Calu3 (cell line): Measurements from ENCODE around the gene LRRIQ4. TPM values are rescaled to one million over a fixed set of nuclear protein-coding genes. Genes with fewer than 3 reads are reported as not detected.

Experiments used
- BruUV-seq: library from RNA; stranded (reverse); fragments of 400-500 nt; replicated peaks from 2 replicates; lab custom pipeline; 2021; lab: Mats Ljungman, UMichigan
- CTCF ChIA-PET: fragments of 300-600 bp; sonication (Branson Sonifier 250); formaldehyde crosslinking; loops from one replicate; lab custom pipeline; 2022; ENCODE audit warnings: antibody characterized with exemption; lab: Charles Lee
- DNase-seq: peaks from one replicate; pipeline ENCODE4 v3.0.0; 2022
- H3K27ac Mint-ChIP-seq: one replicate; pipeline ENCODE4 v1.8.0; 2022; ENCODE audit warnings: mixed read lengths; ENCODE audit not compliant: unreplicated experiment
- H3K27me3 Mint-ChIP-seq: one replicate; pipeline ENCODE4 v1.8.0; 2022; ENCODE audit warnings: mixed read lengths; ENCODE audit not compliant: unreplicated experiment
- H3K36me3 Mint-ChIP-seq: one replicate; pipeline ENCODE4 v1.8.0; 2022; ENCODE audit warnings: mild to moderate bottlenecking, moderate library complexity, mixed read lengths; ENCODE audit not compliant: insufficient read depth, unreplicated experiment
- H3K4me1 Mint-ChIP-seq: one replicate; pipeline ENCODE4 v1.8.0; 2022; ENCODE audit warnings: mild to moderate bottlenecking, low read depth, mixed read lengths; ENCODE audit not compliant: unreplicated experiment
- H3K4me3 Mint-ChIP-seq: one replicate; pipeline ENCODE4 v1.8.0; 2022; ENCODE audit warnings: mild to moderate bottlenecking, low read depth, moderate library complexity, mixed read lengths; ENCODE audit not compliant: unreplicated experiment
- H3K9me3 Mint-ChIP-seq: one replicate; pipeline ENCODE4 v1.8.0; 2022; ENCODE audit warnings: low read depth, mixed read lengths; ENCODE audit not compliant: unreplicated experiment
- intact Hi-C: fragments of 100-400 bp; cut with micrococcal nuclease; formaldehyde crosslinking; loops from one replicate; pipeline ENCODE4 v1.10.0; 2022; ENCODE audit not compliant: unreplicated experiment
- total RNA-seq: library from RNA; stranded (reverse); gene quantifications from 2 replicates; pipeline ENCODE4 v1.2.3, GENCODE V29; 2022
- TF ChIP-seq, protein P1 (sequence below): fragments of 200-600 bp; IDR thresholded peaks from one replicate; pipeline ENCODE4 v1.8.0; 2022; ENCODE audit warnings: antibody characterized with exemption; ENCODE audit not compliant: unreplicated experiment

Gene LRRIQ4
- total RNA-seq, 1 experiment from 2014 or later = not detected

DNA sequence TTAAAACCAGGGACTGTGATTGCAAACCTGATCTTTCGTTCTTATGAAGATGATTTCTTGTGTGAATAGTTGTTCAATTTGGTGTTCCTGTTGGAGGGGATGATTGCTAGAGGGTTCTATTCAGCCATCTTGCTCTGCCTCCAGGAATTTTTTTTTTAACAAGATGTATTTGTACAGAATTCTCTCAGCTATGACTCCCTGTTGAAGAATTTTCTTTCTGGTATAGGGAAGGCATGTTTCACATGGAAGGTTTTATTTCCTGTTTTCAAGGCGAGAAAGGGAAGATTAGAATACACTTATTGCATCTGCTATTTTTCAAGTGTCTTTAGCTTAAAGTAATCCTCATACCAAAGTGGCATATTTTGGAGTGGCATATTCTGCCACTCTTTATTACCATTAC, 5.6 kb downstream of the LRRIQ4 start:
- TF ChIP-seq, protein P1, sequence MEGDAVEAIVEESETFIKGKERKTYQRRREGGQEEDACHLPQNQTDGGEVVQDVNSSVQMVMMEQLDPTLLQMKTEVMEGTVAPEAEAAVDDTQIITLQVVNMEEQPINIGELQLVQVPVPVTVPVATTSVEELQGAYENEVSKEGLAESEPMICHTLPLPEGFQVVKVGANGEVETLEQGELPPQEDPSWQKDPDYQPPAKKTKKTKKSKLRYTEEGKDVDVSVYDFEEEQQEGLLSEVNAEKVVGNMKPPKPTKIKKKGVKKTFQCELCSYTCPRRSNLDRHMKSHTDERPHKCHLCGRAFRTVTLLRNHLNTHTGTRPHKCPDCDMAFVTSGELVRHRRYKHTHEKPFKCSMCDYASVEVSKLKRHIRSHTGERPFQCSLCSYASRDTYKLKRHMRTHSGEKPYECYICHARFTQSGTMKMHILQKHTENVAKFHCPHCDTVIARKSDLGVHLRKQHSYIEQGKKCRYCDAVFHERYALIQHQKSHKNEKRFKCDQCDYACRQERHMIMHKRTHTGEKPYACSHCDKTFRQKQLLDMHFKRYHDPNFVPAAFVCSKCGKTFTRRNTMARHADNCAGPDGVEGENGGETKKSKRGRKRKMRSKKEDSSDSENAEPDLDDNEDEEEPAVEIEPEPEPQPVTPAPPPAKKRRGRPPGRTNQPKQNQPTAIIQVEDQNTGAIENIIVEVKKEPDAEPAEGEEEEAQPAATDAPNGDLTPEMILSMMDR = no peak
- Mint-ChIP-seq H3K4me1 (no peaks in the 10 kb centered on the region), H3K27me3 (peaks cover 31% of the 10 kb centered on the region), H3K36me3 (peaks cover 16% of the 10 kb centered on the region), H3K4me3 (no peak overlapping the region), H3K9me3 (peaks cover 8% of the 10 kb centered on the region), H3K27ac (no peak overlapping the region)
- intact Hi-C loops = no loop called here
- no TSS peak for BruUV-seq
- CTCF ChIA-PET = interaction anchor here (0.5 kb wide), 1 partner anchor 13 kb away, joined by 3 read pairs; no protein-coding TSS in a partner anchor
- DNase-seq = no peak

DNA sequence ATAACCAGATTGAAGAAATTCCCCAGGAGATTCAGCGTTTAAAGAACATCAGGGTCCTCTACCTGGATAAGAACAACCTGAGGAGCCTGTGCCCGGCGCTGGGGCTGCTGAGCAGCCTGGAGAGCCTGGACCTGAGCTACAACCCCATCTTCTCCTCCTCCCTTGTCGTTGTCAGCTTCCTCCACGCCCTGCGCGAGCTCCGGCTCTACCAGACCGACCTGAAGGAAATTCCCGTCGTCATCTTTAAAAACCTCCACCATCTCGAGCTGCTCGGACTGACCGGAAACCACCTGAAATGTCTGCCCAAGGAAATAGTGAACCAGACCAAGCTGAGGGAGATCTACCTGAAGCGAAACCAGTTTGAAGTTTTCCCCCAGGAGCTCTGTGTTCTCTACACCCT, 9.4 kb downstream of the LRRIQ4 start:
- H3K9me3 Mint-ChIP-seq = no peaks in the 10 kb centered on the region
- TF ChIP-seq, protein P1 = no peak
- H3K36me3 Mint-ChIP-seq = peaks cover 8% of the 10 kb centered on the region
- intact Hi-C loops = no loop called here
- DNase-seq = peak; percentile 34
- H3K27ac Mint-ChIP-seq = peak overlapping the region; percentile 37
- CTCF ChIA-PET = interaction anchor here (0.7 to 1.5 kb wide), 2 partner anchors 146 to 903 kb away, joined by 3 to 5 read pairs; no protein-coding TSS in a partner anchor
- H3K4me3 Mint-ChIP-seq = peak overlapping the region; percentile 65
- BruUV-seq = no TSS peak
- no peaks in the 10 kb centered on the region for H3K4me1 Mint-ChIP-seq
- peaks cover 17% of the 10 kb centered on the region for H3K27me3 Mint-ChIP-seq

DNA sequence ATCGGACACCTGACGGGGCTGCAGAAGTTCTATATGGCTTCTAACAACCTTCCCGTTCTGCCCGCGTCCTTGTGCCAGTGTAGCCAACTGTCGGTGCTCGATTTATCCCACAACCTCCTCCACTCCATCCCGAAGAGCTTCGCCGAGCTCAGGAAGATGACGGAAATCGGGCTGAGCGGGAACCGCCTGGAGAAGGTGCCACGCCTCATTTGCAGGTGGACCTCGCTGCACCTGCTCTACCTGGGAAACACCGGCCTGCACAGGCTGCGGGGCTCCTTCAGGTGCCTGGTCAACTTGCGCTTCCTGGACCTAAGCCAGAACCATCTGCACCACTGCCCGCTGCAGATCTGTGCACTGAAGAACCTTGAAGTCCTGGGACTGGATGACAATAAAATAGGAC, 9.9 kb downstream of the LRRIQ4 start:
- intact Hi-C loops = no loop called here
- Mint-ChIP-seq H3K4me1 (no peaks in the 10 kb centered on the region), H3K27ac (peak overlapping the region; percentile 37), H3K27me3 (peaks cover 12% of the 10 kb centered on the region), H3K4me3 (peak overlapping the region; percentile 65), H3K9me3 (no peaks in the 10 kb centered on the region), H3K36me3 (peaks cover 8% of the 10 kb centered on the region)
- CTCF ChIA-PET = interaction anchor here (0.8 to 1.5 kb wide), 3 partner anchors 9 to 240 kb away, joined by 3 to 5 read pairs (median 4); no protein-coding TSS in a partner anchor
- TF ChIP-seq, protein P1 = no peak
- TSS peak; percentile 55 for BruUV-seq
- DNase-seq = peak; percentile 48

DNA sequence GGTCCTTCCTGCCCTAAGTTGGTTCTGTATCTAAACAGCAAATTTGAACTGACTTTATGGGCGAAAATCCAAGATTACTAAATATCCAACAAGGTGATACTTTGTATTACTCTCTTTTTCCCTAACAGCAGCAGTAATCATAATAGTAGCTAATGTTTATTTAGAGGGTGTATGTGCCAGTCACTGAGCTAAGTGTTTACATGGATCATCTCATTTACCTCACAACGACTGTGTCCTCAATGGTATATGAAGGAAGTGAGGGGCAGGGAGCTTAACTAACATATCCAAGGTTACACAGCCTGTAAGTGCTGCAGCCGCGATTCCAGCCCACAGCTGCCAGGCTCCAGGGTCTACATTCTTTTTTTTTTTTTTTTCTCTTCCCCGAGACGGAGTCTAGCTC, 10.3 kb downstream of the LRRIQ4 start:
- H3K27ac Mint-ChIP-seq = no peak overlapping the region
- peaks cover 8% of the 10 kb centered on the region for H3K36me3 Mint-ChIP-seq
- peaks cover 8% of the 10 kb centered on the region for H3K27me3 Mint-ChIP-seq
- intact Hi-C loops = no loop called here
- H3K4me1 Mint-ChIP-seq = no peaks in the 10 kb centered on the region
- DNase-seq = no peak
- TF ChIP-seq, protein P1 = no peak
- H3K4me3 Mint-ChIP-seq = peak overlapping the region; percentile 65
- CTCF ChIA-PET = interaction anchor here (0.8 to 1.5 kb wide), 3 partner anchors 8 to 240 kb away, joined by 3 to 5 read pairs (median 4); no protein-coding TSS in a partner anchor
- H3K9me3 Mint-ChIP-seq = no peaks in the 10 kb centered on the region
- no TSS peak for BruUV-seq
